ENCODE results near the gene PLCB1.
"Not testable (repeated sequence)": the region's sequence is repeated elsewhere in the genome, so short reads cannot be mapped to it uniquely, and the experiment has no call there.

The PLCB1 gene

DNA sequence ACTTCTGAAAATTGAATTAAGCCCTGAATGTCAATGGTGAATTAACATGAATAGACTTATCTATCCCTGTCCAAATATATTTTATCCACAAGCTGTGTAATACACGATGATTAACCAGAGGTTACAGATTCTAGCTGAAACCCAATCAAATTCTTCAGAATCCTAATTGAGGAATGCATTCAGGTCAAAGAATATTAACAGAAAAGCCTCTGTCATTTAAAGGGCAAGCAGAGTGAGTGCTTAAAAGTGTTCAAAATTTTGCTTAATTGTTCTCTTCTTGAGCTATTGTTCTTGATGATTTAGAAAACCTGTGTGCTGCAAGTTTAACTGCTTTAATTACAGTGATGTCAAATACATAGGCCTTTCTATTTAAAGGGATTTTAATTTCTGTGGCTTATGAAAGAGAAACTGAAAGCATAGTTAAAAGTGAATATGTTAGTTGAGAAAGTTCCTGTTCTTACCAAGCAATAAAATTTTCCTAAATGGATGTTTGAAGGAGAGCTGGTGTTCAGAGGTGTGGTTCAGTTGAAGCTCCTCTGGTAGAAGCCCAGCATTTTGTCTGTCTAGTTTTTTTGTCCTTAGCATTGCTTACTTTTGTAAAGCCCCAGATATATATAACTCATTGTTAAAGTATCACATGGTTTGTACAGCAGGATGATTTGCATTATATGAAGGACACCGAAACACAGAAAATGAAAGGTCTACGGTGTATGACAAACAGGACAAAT, 470.5 kb downstream of the PLCB1 start:
- no peak for DNase-seq (ENCODE audit: low read depth in 2 of 2)

DNA sequence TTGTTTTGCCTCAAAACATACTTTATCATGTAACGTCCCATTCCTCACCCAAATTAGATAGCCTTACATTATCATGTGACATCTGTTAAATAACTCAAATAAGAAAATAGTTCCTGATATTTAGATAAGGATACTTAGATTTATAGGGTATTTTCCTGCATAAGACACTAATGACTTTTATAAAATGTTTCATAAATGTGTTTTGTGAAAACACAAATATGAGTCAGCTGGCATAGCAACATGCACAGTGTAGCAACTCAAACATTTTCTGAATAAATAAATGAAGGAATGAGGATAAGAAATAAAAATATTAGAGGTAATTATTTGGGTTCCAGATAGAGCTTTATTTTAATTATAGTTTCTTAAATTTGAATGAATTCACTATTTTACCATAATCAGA, 476.4 kb downstream of the PLCB1 start:
- no peak for DNase-seq (ENCODE audit: low read depth in 2 of 2)

DNA sequence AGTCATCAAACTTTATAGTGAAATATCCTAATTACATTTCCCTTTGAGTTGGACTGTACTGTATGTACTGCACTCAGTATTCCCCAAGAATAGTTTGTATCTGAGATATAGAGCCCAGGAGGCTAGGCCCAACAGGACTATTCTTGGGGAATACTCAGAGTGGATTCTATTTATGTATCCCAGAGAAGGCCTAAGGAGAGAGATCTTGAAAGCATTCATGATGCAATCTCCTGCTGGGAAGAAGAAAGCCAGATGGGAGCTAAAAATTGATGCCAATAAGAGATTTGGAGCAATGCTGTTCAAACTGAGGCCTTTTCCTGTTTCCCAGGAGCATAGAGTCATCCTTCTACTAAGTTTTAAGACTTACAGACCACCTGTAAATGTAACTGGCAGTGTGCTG, 484.7 kb downstream of the PLCB1 start:
- DNase-seq (ENCODE audit: low read depth in 2 of 2), result no peak

DNA sequence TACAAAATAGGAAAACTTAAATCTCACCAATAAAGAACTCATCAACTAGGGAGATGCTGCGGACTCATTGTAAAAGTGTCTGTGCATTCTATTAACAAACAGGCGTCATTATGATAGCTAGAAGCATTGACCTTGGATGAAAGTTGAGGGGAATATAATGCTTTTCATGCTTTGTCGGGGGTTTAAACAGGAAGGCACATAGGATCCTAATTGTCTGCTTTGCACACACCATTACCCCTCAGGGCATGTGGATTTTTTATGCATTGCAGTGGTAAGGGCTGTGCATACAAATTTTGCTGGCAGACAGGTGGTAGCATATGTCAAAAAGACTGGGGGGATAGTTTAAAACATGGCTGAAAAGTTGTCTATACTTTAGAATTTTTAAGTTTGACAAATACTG, 488.9 kb downstream of the PLCB1 start:
- no peak for DNase-seq (ENCODE audit: low read depth in 2 of 2)

DNA sequence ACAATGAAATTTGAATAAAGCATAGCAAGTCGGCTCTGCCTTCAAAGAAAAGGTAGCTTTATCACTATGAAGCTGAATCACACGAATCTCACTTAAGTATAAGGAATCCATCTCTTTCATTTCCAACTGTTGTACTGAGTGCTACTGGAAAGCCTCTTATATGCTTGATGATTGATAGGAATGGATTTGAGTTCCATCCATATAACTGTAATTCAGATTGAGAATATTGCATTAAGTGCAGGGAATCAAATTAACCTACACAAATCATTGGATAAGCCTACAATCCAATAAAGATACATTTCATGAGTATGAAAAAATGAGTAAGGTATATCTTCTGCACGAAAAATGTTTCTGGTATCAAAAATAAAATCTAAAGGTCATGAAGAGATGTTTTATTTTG, 492.0 kb downstream of the PLCB1 start:
- DNase-seq (ENCODE audit: low read depth in 2 of 2), result no peak

DNA sequence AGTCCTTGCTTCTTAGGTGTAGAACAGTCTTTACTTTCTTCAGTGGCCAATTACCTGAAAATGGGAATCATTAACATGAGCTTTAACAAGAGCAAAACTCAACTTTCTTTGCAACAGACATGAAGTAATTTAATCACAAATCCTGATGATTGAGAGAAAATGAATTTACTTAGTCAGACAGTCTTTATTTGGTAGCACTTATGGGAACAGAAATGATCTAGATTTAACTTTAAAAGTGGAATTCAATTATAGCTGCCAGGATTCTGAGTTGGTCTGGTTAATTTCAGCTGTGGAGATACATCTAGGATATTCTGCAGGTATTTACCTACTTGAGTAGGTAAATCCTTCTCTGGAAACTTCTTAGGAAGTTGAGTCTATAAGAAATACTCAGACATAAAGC, 492.6 kb downstream of the PLCB1 start:
- DNase-seq (ENCODE audit: low read depth in 2 of 2), result no peak

DNA sequence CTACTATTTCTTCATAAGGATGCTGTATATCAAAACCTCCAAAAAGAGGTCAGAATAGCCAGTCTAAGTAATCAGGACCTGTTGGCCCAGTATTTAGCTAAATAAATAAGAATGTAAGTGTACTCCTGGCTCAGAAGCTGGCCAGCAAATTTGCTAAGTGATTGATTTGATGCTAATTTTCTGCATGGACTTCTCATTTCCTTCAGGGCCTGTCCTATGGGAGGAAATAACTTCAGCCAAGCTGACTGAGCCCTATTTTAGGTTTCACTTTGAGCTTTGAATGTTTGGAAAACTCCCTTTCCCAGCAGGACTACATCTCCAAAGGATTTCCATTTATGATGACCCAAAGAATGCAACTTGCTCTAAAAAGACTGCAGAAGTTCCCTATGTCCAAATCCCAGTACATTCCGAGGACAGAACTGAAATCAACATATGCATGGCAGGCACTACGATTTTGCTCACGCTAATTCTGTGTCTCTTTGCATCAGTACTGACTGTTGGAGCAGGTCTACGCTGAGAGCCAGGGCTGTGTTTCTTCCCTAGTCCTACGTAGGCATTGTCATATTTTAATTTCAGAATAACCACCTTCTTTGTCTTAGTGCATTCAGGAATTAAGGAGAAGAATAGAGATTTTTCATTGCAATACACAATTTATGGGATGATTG, 495.4 kb downstream of the PLCB1 start:
- no peak for DNase-seq (ENCODE audit: low read depth in 2 of 2)

DNA sequence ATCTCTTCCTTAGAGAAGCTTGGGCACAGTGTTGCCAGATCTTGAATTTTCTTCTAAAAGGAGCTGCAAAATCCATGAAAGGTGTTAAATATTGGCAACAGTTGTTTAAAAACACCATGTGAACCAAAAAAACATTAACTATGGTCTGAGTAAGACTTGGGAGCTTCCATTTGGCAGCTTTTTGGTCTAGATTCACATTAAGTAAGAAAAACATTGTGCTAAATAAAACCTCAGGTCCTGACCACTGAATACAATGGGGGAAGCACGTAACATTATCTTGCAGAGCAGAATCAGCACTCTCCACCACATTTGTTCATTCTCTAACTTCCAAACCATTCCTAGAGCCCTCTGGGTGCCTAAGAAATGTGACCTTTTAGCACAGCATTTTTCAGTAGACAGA, 499.2 kb downstream of the PLCB1 start:
- no peak for DNase-seq (ENCODE audit: low read depth in 2 of 2)

DNA sequence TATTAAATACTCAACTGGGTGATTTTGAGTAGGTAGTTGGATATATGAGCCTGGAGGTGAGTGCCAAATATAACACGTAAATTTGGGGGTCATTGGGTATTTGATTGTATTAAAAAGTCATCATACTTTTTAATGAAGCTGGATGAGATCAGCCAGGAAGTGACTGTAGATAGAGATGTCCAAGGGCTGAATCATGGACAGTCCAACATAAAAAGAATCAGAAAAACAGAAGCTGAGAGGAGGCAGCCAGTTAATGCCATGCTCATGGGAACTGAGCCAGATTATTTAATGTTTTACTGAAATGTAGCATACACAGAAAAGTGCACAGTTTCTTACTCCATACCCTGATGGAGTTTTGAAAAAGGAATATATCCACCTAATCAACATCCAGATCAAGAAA, 501.3 kb downstream of the PLCB1 start:
- DNase-seq (ENCODE audit: low read depth in 2 of 2), result no peak

DNA sequence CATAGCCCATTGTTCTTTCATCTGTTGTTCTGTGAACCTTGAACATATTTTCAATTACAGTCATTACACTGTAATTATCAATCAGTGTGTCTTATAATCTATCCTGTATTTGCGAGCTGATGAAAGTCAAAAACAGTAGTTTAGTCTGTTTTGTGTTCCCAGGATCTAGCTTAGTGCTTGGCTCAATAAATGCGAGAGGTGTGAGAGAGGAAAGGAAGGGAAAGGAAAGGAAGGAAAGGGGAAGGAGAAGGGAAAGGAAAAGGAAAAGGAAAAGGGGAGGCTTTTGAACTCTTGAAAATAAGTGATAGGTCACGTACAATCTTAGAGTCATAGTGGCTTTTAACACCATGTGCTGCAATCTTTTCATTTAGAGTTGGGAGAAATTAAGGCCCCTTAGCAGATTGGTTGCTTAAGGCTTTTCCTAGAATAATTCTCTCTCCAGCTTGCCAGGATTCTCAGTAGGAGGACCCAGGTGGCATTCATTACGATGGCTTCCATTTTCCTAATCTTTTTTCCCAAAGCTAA, 503.0 kb downstream of the PLCB1 start:
- DNase-seq (ENCODE audit: low read depth in 2 of 2), result no peak

DNA sequence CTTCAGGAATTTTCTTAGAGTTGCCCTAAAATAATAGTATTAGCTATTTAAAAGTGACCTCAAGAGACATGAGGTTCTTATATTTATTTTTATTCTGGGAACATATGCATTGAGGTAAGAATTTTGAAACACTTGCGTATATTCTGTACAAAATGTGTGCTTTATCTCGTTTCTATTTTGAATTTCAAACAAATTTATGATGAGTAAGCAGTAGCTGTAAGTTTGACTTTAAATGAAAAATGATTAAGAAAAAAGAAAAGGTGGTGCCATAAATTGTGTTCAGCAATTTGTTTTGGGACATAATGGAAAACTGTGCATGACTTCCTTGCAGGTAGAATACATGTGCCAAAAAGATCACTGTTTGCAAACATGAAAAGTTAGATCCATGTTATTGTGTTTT, 503.8 kb downstream of the PLCB1 start:
- DNase-seq (ENCODE audit: low read depth in 2 of 2), result no peak

DNA sequence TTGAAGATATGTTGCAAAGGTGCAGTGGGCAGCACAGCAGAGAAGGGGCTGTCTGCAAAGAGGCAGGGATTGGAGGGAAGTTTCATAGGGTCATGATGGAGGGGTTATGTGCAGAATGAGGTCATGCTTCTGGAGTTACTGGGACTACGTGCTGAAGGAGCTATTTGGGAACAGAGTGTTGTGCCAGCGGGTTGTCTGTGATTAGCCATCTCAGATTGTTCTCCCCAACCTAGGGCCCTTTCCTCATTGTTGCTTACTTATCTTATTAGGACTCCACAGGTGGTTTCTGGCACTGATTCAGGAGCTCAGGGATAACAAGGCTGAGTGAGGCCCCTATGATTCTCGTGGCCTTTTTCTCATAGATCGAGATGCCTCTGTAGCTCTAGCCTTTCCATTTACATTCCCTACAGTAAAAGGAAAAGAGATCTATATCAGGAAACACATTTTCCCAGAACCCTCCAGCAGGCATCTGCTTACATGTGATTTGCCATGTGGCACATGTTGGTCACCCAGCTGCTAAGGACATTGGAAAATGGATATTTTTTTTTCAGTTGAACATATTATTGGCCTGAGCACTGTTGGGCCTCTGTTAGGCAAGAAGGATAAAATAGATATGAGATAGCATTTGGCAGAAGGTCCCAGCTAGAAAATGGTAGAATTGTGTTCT, 507.2 kb downstream of the PLCB1 start:
- DNase-seq (ENCODE audit: low read depth in 2 of 2), result no peak

DNA sequence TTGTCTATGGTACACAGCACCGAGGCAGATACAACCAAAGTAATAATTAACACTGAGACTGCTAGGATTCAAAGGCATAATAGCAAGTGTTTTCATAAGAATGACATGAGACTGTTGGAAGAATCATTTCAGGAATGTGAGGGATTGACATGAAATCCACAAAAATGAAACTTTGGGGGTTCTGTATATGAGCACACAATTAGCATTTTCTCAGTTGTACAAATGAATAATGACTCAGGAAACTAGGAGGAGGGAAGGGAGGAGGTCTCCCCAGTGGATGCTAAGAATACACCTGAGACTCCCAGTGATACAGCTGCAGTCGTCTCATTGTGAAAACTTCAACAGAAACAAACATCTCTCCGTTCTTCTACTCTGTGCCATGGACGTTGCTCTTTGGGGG, 508.4 kb downstream of the PLCB1 start:
- DNase-seq (ENCODE audit: low read depth in 2 of 2), result no peak

DNA sequence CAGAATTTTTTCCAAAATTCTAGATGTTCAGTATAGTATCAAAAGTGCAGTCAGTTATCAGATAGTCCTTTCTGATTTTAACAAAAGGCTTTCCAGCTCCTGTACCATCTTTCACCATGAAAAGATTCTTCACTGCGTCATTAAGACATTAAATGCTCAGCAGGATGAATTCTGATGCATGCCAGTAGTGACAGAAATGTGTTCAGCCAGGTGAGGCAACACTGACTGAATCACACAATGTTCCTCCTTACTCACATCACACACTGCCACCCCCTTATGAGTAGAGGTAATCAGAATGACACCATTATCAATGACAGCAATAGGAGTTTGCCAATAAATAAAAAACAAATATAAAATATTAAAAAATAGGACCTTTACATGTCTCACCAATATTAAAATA, 510.2 kb downstream of the PLCB1 start:
- DNase-seq (ENCODE audit: low read depth in 2 of 2), result no peak

DNA sequence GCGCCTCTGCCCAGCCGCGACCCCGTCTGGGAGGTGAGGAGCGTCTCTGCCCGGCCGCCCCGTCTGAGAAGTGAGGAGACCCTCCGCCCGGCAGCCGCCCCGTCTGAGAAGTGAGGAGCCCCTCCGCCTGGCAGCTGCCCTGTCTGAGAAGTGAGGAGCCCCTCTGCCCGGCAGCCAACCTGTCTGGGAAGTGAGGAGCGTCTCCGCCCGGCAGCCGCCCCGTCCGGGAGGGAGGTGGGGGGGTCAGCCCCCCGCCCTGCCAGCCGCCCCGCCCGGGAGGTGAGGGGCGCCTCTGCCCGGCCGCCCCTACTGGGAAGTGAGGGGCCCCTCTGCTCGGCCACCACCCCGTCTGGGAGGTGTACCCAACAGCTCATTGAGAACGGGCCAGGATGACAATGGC, 512.4 kb downstream of the PLCB1 start:
- DNase-seq (ENCODE audit: low read depth in 2 of 2), result not testable (repeated sequence)

DNA sequence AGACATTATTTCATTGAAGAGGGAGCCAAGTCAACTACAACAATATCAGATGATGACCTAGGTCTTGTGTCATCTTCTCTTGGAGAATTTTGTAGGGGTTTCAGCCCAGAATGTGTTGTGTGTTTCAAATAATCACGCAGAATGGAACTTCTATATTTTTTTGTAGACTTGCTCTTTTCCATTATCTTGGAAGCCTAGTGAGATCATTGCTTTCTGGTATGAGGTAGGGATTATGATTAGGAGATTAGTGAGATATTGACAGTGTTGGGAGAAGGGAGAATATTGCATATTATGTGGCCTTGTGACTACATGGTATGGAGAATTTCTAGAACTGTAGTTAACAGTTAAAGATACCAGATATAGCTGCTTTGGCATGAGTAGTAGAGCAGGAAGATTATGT, 513.3 kb downstream of the PLCB1 start:
- DNase-seq (ENCODE audit: low read depth in 2 of 2), result no peak

DNA sequence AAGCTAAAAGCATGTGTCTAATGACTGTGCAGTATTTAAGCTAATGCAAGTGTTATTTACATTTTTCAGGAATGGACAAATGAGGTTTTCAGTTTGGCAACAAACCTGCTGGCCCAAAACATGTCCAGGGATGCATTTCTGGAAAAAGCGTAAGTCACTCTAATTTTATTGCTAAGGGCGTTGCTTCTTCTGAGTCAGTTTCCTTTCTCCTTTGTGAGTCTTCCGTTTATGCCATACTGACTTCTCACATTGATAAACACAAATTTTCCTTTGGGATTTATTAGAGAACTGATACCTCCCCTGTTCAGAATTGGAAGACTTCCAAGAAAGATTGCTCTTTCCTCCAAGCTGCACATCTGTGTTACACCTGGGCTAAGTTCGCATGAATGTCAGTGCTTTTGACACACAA, 514.0 kb downstream of the PLCB1 start:
- no peak for DNase-seq (ENCODE audit: low read depth in 2 of 2)

DNA sequence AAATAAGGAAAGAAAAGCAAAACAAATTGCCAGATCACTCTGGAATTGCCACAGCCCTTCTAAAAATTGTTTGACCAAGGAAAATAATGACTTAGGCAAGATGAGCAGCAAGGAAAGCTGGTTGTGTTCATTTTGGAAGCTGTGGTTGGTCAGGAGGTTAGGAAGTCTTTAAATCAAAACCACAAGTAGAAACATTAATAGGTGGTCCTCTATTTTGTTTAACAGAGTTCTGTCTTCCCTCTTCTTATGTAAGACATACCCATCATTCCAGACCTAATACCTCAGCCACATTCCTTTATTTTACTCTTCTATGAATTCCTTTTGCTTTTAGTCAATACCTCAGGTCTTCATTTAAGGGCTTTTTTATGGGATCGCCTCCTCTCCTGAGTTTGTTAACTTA, 514.6 kb downstream of the PLCB1 start:
- DNase-seq (ENCODE audit: low read depth in 2 of 2), result no peak

DNA sequence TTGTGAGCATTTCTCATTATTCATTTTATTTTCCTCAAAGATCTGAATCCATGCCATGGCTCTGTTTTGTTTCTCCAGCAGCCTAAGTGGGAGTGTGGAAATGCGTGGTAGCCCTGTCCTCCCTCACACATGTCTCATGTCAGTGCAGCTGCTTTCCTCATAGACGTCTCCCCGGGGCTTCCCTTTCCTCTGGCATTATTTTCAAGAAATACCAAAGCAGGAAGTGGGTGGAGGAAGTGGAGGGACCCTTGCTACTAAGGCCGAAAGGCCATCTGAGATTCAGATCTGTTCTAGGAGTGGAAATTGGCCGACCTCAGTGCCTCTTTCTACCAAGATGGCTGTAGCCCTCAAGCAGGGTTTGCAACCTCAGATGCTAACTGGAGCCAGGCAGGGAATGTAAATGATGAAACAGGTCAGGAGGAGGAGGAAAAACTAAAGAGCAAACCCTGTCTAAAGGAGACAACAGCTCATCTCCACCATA, 515.9 kb downstream of the PLCB1 start:
- no peak for DNase-seq (ENCODE audit: low read depth in 2 of 2)

DNA sequence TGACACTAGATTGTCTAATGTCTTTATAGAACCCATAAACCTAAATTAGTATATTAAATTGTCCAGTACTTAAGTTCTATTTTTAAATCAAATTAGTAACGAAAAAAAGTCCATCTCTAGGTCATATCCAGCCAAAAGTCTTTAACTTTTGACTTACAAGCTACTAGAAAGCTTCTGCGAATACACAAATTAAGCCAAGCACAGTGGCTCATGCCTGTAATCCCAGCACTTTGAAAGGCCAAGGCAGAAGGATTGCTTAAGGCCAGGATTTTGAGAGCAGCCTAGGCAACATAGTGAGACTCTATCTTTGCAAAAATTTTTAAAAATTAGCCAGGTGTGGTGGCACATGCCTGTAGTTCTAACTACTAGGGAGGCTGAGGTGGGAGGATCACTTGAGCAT, 516.4 kb downstream of the PLCB1 start:
- DNase-seq (ENCODE audit: low read depth in 2 of 2), result no peak

DNA sequence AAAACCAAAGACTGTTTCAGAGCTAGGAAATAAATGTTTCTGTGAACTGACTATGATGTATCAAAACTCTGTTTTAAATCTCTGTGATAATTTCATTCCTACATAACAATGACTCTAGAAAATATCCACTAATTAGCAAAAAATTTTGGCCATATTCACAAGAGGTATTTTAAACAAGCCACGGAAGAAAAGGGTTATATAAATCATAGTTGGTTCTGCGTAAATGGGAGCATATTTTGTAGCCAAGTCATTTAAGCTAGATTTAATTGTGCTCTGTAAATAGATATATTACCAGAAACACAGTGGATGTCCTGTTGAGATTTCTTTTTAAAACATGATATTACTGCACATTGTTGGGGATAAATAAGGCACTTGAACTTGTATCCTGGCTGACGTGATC, 520.3 kb downstream of the PLCB1 start:
- no peak for DNase-seq (ENCODE audit: low read depth in 2 of 2)

DNA sequence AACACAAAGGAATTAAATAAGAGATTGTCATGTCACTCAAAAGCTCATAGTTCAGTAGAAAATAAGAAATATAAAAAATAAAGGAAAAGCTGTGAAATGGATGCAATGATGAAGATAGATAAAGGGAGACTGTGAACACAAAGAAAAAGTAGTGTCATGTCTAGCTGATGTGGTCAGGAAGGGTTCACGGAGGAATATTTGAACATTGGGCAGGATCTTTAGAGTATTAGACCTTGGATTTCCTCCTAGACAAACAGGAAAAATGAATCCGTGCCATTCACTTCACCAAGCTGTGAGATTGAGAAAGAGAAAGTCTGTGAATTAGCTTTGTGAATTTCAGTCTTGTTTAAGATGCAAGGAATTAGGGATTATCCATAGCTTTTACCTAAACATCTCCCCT, 522.4 kb downstream of the PLCB1 start:
- DNase-seq (ENCODE audit: low read depth in 2 of 2), result no peak

DNA sequence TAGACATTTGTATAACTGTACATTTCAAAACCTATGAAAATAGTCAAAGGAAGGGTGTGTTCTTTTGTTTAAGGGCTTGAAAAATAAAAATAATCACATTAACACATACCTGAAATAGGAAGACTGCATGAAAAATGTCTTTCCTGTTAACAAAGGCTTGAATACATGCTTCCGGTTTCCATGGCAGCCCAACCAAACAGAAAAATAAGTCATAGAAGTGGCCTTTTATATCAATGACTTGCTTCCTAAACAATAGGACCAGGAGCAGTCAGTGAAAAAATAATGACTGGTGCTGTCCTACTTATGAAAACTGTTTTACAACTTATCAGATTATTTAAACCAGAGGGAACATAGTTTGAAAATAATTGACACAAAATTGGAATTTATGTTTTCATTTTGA, 524.3 kb downstream of the PLCB1 start:
- no peak for DNase-seq (ENCODE audit: low read depth in 2 of 2)
